ENCODE measurements around the gene GRIN2D. TPM values are rescaled to one million over a fixed set of nuclear protein-coding genes. Genes with fewer than 3 reads are reported as not detected.

GRIN2D gene
- polyA plus RNA-seq, 1 donor from 2014 or later = 1.8 TPM

- Histone ChIP-seq H3K9ac (ENCODE audit: low read length) (no peak overlapping the region), H3K27me3 (ENCODE audit: insufficient read depth, low read depth, low read length) (no peaks in the 10 kb centered on the region), H3K4me2 (ENCODE audit: low read length) (no peak overlapping the region), H3K36me3 (ENCODE audit: insufficient read depth, low read length) (no peaks in the 10 kb centered on the region), H4K20me1 (ENCODE audit: insufficient read depth) (no peaks in the 10 kb centered on the region), H3K27ac (ENCODE audit: low read length) (no peak overlapping the region), H3F3A (ENCODE audit: insufficient read depth, low read length, poor library complexity, severe bottlenecking) (no peaks in the 10 kb centered on the region), H3K79me2 (replicated peaks; ENCODE audit: insufficient read depth, low read length) (no peaks in the 10 kb centered on the region), H2AFZ (ENCODE audit: low read depth, low read length) (no peak overlapping the region), H3K9me3 (ENCODE audit: low read length) (no peaks in the 10 kb centered on the region), H3K9me2 (ENCODE audit: insufficient read depth, low read length) (no peaks in the 10 kb centered on the region), H3K4me3 (ENCODE audit: low read length) (no peak overlapping the region)
- TF ChIP-seq RAD21 (conservative IDR thresholded peaks at IDR 0.05) (no peak), REST (IDR thresholded peaks at IDR 0.05; ENCODE audit: borderline replicate concordance) (no peak), SMC3 (conservative IDR thresholded peaks at IDR 0.05; ENCODE audit: poor library complexity) (no peak), CTCF (IDR thresholded peaks at IDR 0.05; ENCODE audit: poor library complexity, severe bottlenecking) (no peak), POLR2AphosphoS5 (IDR thresholded peaks at IDR 0.05) (no peak), TAF1 (IDR thresholded peaks at IDR 0.05; ENCODE audit: low read depth) (no peak), EZH2 (IDR thresholded peaks at IDR 0.05; ENCODE audit: borderline replicate concordance, insufficient read depth, low read length, poor library complexity, severe bottlenecking) (no peak), EP300 (conservative IDR thresholded peaks at IDR 0.05; ENCODE audit: poor library complexity, severe bottlenecking) (no peak)
Observed at GRCh38 chr19:48372904-48373303, 20.6 kb upstream of the GRIN2D start.

- H3K27me3 ChIP-seq (ENCODE audit: insufficient read depth, low read depth, low read length) = no peaks in the 10 kb centered on the region
- H3K36me3 ChIP-seq (ENCODE audit: insufficient read depth, low read length) = no peaks in the 10 kb centered on the region
- H3K9me2 ChIP-seq (ENCODE audit: insufficient read depth, low read length) = no peaks in the 10 kb centered on the region
- no peaks in the 10 kb centered on the region for H3K79me2 ChIP-seq (replicated peaks; ENCODE audit: insufficient read depth, low read length)
- no peaks in the 10 kb centered on the region for H3K9me3 ChIP-seq (ENCODE audit: low read length)
- no peak overlapping the region for H3K4me2 ChIP-seq (ENCODE audit: low read length)
- no peaks in the 10 kb centered on the region for H4K20me1 ChIP-seq (ENCODE audit: insufficient read depth)
- no peak overlapping the region for H2AFZ ChIP-seq (ENCODE audit: low read depth, low read length)
- H3K4me3 ChIP-seq (ENCODE audit: low read length) = no peak overlapping the region
- no peak for TF ChIP-seq TAF1 (IDR thresholded peaks at IDR 0.05; ENCODE audit: low read depth)
- TF ChIP-seq EZH2 (IDR thresholded peaks at IDR 0.05; ENCODE audit: borderline replicate concordance, insufficient read depth, low read length, poor library complexity, severe bottlenecking) = no peak
- TF ChIP-seq SMC3 (conservative IDR thresholded peaks at IDR 0.05; ENCODE audit: poor library complexity) = no peak
- no peak for TF ChIP-seq MXI1 (conservative IDR thresholded peaks at IDR 0.05; ENCODE audit: poor library complexity, severe bottlenecking)
- no peak for TF ChIP-seq EP300 (conservative IDR thresholded peaks at IDR 0.05; ENCODE audit: poor library complexity, severe bottlenecking)
- TF ChIP-seq CTCF (IDR thresholded peaks at IDR 0.05; ENCODE audit: poor library complexity, severe bottlenecking) = no peak
- no peak for TF ChIP-seq RAD21 (conservative IDR thresholded peaks at IDR 0.05)
- TF ChIP-seq POLR2AphosphoS5 (IDR thresholded peaks at IDR 0.05) = no peak
- TF ChIP-seq REST (IDR thresholded peaks at IDR 0.05; ENCODE audit: borderline replicate concordance) = no peak
- H3K9ac ChIP-seq (ENCODE audit: low read length) = no peak overlapping the region
- no peaks in the 10 kb centered on the region for H3F3A ChIP-seq (ENCODE audit: insufficient read depth, low read length, poor library complexity, severe bottlenecking)
- H3K27ac ChIP-seq (ENCODE audit: low read length) = no peak overlapping the region
Observed at GRCh38 chr19:48373567-48373966, 19.9 kb upstream of the GRIN2D start.
